ENCODE measurements around the gene IFNB1. TPM values are rescaled to one million over a fixed set of nuclear protein-coding genes. Genes with fewer than 3 reads are reported as not detected.

IFNB1 gene
- total and polyA plus RNA-seq, 7 donors = 0.20 TPM; not detected in 6

- TF ChIP-seq POLR2A (IDR thresholded peaks at IDR 0.05) (no peak), EP300 (IDR thresholded peaks at IDR 0.05) (no peak), CTCF (IDR thresholded peaks at IDR 0.05) (no peak), POLR2AphosphoS5 (IDR thresholded peaks at IDR 0.05) (no peak)
- 89% methylated on average over 4 of the region's 4 CpGs for WGBS, 2 donors
- intact Hi-C loops (cut with DNase I) = no loop called here
- H3K27me3 ChIP-seq = no peaks in the 10 kb centered on the region
- no peaks in the 10 kb centered on the region for H3K4me1 ChIP-seq
- no peak overlapping the region for H3K27ac ChIP-seq
- no peaks in the 10 kb centered on the region for H3K36me3 ChIP-seq
- no peaks in the 10 kb centered on the region for H3K9me3 ChIP-seq
- no peak for DNase-seq
- no peak overlapping the region for H3K4me3 ChIP-seq
Observed at GRCh38 chr9:21042466-21042865, 35.3 kb downstream of the IFNB1 start.

GRCh38 chr9:21039302-21039701 lies 38.4 kb downstream of the IFNB1 start:
- Histone ChIP-seq H3K4me3 (no peak overlapping the region), H3K4me1 (no peaks in the 10 kb centered on the region), H3K27me3 (no peaks in the 10 kb centered on the region), H3K36me3 (no peaks in the 10 kb centered on the region), H3K9me3 (no peaks in the 10 kb centered on the region), H3K27ac (no peak overlapping the region)
- no peak for DNase-seq
- intact Hi-C loops (cut with DNase I) = no loop called here
- TF ChIP-seq EP300 (IDR thresholded peaks at IDR 0.05) = no peak
- TF ChIP-seq POLR2AphosphoS5 (IDR thresholded peaks at IDR 0.05) = no peak
- no peak for TF ChIP-seq CTCF (IDR thresholded peaks at IDR 0.05)
- TF ChIP-seq POLR2A (IDR thresholded peaks at IDR 0.05) = no peak
- WGBS, 2 donors = 96 to 97% methylated on average over 1 of the region's 1 CpG

GRCh38 chr9:21037278-21037677 lies 40.5 kb downstream of the IFNB1 start:
- 96 to 99% methylated on average over 2 of the region's 2 CpGs for WGBS, 2 donors
- no peaks in the 10 kb centered on the region for H3K9me3 ChIP-seq
- no peaks in the 10 kb centered on the region for H3K27me3 ChIP-seq
- H3K36me3 ChIP-seq = no peaks in the 10 kb centered on the region
- intact Hi-C loops (cut with DNase I) = no loop called here
- no peaks in the 10 kb centered on the region for H3K4me1 ChIP-seq
- H3K4me3 ChIP-seq = no peak overlapping the region
- H3K27ac ChIP-seq = no peak overlapping the region
- TF ChIP-seq POLR2AphosphoS5 (IDR thresholded peaks at IDR 0.05) (no peak), CTCF (IDR thresholded peaks at IDR 0.05) (no peak)
- DNase-seq = no peak

- H3K4me1 ChIP-seq = peaks cover 0 to 28% (median 21%) of the 10 kb centered on the region in 4 donors
- TF ChIP-seq POLR2A (IDR thresholded peaks at IDR 0.05) = no peak
- TF ChIP-seq CTCF (IDR thresholded peaks at IDR 0.05) = no peak
- no peak for TF ChIP-seq EP300 (IDR thresholded peaks at IDR 0.05)
- no peak for TF ChIP-seq POLR2AphosphoS5 (IDR thresholded peaks at IDR 0.05)
- no peaks in the 10 kb centered on the region for H3K36me3 ChIP-seq
- peak overlapping the region; percentile 85 to 93 (median 91) for H3K27ac ChIP-seq
- 70 to 78% methylated on average over 22 of the region's 22 CpGs for WGBS, 2 donors
- peak overlapping the region; percentile 46 to 66 (median 61) for H3K4me3 ChIP-seq
- intact Hi-C loops (cut with DNase I) = no loop called here
- no peaks in the 10 kb centered on the region for H3K9me3 ChIP-seq
- H3K27me3 ChIP-seq = no peaks in the 10 kb centered on the region
- no peak for DNase-seq
Observed at GRCh38 chr9:21031808-21032183, 45.9 kb downstream of the IFNB1 start.

- DNase-seq = peak; percentile 78
- peaks cover 0 to 34% (median 25%) of the 10 kb centered on the region in 4 donors for H3K4me1 ChIP-seq
- H3K4me3 ChIP-seq = peak within 1 kb of the TSS; percentile 46 to 66 (median 61)
- no peaks in the 10 kb centered on the region for H3K27me3 ChIP-seq
- H3K9me3 ChIP-seq = no peaks in the 10 kb centered on the region
- peak within 1 kb of the TSS; percentile 85 to 93 (median 91) for H3K27ac ChIP-seq
- H3K36me3 ChIP-seq = no peaks in the 10 kb centered on the region
- intact Hi-C loops (cut with DNase I) = no loop called here
- TF ChIP-seq POLR2AphosphoS5 (IDR thresholded peaks at IDR 0.05) = peak in 2 of 4 donors; percentile 32 to 52
- no peak for TF ChIP-seq CTCF (IDR thresholded peaks at IDR 0.05)
- WGBS, 2 donors = 5 to 18% methylated on average over 46 of the region's 46 CpGs
Observed at GRCh38 chr9:21031091-21031807, 46.5 kb downstream of the IFNB1 start, which contains the start of gene HACD4. HACD4 (minus strand) TSS chr9:21031640; CDS start chr9:21031590, 50 bp downstream.

Data from sigmoid colon (tissue), 7 donors.